RWPE2 (cell line): ENCODE data around the gene EP400.

Experiments used
- ATAC-seq: fragments of 200-7000 bp; cut with Tn5 transposase; 3 replicates; pipeline ENCODE4 v1.9.1; 2021; ENCODE audit warnings: low read depth
- DNase-seq: peaks from one replicate; pipeline ENCODE4 v3.0.0-alpha.2; 2020; ENCODE audit warnings: low spot score
- H3K27ac ChIP-seq: fragments of 450-650 bp; 2 replicates; pipeline ENCODE4 v1.5.1; 2017; ENCODE audit warnings: mild to moderate bottlenecking; ENCODE audit not compliant: poor library complexity, severe bottlenecking
- H3K27me3 ChIP-seq: fragments of 250-450 bp; sonication (Bioruptor Pico); 2 replicates; pipeline ENCODE4 v1.5.1; 2021; ENCODE audit warnings: mild to moderate bottlenecking, moderate library complexity; ENCODE audit not compliant: insufficient read depth, poor library complexity, severe bottlenecking
- H3K36me3 ChIP-seq: fragments of 250-450 bp; sonication (Bioruptor Pico); 2 replicates; pipeline ENCODE4 v1.5.1; 2020; ENCODE audit warnings: low read depth, mild to moderate bottlenecking, moderate library complexity
- H3K4me1 ChIP-seq: fragments of 250-450 bp; sonication (Bioruptor Pico); 2 replicates; pipeline ENCODE4 v1.5.1; 2021; ENCODE audit warnings: mild to moderate bottlenecking, moderate library complexity; ENCODE audit not compliant: insufficient read depth, poor library complexity, severe bottlenecking
- H3K4me3 ChIP-seq: fragments of 250-450 bp; sonication (Bioruptor Pico); 2 replicates; pipeline ENCODE4 v1.5.1; 2021; ENCODE audit warnings: mild to moderate bottlenecking, moderate library complexity; ENCODE audit not compliant: severe bottlenecking
- H3K9me3 ChIP-seq: fragments of 250-450 bp; sonication (Bioruptor Pico); 2 replicates; pipeline ENCODE4 v1.5.1; 2021; ENCODE audit warnings: mild to moderate bottlenecking, moderate library complexity; ENCODE audit not compliant: severe bottlenecking
- TF ChIP-seq, protein P1 (sequence below): fragments of 450-650 bp; IDR thresholded peaks from one replicate; pipeline ENCODE4 v1.5.1; 2017; ENCODE audit warnings: mild to moderate bottlenecking, moderate library complexity; ENCODE audit not compliant: poor library complexity, severe bottlenecking

EP400 gene

DNA sequence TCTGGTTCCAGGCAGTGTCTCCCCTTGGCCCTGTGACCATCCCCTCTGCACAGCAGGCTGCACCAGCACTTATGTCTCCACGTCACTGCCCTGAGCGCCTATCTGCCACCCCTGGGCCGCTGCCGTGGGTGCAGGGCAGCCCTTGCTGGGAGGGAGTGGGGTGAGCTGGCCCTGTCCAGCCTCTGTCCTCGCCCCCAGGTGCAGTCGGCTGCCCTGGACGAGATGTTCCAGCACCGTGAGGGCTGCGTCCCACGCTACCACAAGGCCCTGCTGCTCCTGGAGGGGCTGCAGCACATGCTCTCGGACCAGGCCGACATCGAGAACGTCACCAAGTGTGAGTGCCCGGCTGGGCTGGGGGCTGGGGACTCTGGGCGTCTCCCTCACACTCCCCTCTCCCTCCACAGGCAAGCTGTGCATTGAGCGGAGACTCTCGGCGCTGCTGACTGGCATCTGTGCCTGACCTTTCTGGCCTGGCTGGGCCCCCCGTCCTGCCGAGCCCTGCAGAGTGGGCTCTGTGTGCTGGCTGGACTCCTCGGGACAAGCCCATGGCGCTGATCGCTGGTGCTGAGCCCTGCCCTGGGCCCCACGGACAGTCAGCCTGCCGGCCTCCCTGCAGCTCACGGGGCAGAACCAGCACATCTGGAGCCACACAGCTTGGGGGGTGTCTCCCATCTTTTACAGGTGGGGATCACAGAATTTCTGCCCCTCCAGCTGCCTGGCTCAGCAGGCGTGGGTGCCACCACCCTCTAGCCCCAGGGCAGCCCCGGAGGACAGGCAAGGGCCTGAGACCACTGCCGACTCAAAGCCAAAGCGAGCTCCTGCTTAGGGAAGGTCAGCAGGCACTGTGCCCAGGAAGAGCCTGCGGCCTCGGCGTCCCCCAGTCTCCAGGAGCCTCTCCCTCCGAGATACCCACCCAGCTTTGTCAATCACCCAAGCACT, 28.6 kb upstream of the EP400 start:
- no peak overlapping the region for H3K27ac ChIP-seq
- no peaks in the 10 kb centered on the region for H3K9me3 ChIP-seq
- TF ChIP-seq, protein P1, sequence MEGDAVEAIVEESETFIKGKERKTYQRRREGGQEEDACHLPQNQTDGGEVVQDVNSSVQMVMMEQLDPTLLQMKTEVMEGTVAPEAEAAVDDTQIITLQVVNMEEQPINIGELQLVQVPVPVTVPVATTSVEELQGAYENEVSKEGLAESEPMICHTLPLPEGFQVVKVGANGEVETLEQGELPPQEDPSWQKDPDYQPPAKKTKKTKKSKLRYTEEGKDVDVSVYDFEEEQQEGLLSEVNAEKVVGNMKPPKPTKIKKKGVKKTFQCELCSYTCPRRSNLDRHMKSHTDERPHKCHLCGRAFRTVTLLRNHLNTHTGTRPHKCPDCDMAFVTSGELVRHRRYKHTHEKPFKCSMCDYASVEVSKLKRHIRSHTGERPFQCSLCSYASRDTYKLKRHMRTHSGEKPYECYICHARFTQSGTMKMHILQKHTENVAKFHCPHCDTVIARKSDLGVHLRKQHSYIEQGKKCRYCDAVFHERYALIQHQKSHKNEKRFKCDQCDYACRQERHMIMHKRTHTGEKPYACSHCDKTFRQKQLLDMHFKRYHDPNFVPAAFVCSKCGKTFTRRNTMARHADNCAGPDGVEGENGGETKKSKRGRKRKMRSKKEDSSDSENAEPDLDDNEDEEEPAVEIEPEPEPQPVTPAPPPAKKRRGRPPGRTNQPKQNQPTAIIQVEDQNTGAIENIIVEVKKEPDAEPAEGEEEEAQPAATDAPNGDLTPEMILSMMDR, result no peak
- ATAC-seq (no peak), DNase-seq (no peak)
- no peaks in the 10 kb centered on the region for H3K36me3 ChIP-seq
- H3K27me3 ChIP-seq, result no peaks in the 10 kb centered on the region
- no peaks in the 10 kb centered on the region for H3K4me1 ChIP-seq
- no peak overlapping the region for H3K4me3 ChIP-seq

DNA sequence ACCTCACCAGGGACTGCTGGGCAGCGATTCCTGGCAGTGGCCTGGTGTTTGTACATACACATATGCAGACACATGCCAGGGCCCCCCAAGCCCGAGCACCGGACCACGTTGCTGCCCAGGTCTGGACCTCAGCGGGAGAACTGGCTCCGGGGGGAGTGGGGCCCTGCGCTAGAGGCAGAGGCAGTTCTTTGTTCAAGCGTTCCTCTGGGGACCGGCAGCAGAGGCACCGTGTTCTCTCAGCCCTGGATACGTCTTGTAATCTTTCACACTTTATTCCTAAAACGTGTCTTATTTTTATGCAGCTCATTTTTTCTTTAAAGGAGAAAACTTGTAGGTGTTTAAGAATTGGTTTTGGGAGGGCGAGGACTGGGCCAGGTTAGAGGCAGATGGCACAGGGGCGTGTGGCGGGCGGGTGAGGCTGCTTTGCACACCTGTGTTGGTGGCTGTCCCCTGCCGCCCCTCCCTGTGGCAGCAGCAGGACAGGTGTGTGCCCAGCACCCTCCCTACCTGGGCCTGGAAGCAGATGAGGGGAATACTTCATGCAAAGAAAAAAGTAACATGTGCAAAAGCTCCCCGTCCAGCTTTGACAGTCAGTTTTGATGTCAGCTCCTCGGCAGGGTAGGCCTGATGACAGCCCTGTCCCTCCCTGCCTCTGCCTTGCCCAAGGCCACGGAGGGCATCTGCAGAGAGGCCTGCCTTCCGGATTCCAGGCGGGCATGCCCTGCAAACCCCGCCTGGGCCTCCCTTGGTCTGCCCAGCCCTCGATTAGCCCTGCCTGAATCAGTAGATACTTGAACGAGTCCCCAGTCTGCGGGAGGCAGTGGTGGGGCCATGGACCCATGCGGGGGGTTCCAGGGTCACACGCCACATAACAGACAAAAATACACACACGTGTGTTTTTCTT, 27.6 kb upstream of the EP400 start:
- DNase-seq (no peak), ATAC-seq (no peak)

DNA sequence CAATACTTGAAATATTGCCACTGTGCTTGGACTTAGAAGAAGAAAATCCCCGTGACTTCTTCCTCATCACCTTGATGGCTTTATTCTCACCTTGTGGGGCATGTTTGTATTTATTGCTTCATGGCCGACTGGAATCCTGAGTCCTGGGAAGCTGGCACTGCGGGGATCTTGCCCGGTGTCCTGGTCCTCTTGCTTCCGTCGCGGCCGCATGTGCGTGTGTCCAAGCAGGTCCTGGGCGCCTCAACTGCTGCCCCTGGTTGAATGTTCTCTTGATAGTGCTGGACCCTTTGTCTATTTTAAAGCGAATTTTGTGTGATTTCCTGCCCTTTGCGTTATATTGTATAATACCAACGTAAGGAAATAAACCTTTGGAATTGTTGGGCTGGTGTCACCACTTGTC, 27.0 kb upstream of the EP400 start:
- TF ChIP-seq, protein P1, result no peak
- Histone ChIP-seq H3K4me3 (no peak overlapping the region), H3K27ac (no peak overlapping the region), H3K9me3 (no peaks in the 10 kb centered on the region), H3K4me1 (no peaks in the 10 kb centered on the region), H3K36me3 (no peaks in the 10 kb centered on the region), H3K27me3 (no peaks in the 10 kb centered on the region)
- DNase-seq, result no peak
- no peak for ATAC-seq

More for the DNA sequence above, 27.6 kb upstream of the EP400 start:
- no peaks in the 10 kb centered on the region for H3K36me3 ChIP-seq
- no peak overlapping the region for H3K4me3 ChIP-seq
- no peaks in the 10 kb centered on the region for H3K4me1 ChIP-seq
- H3K9me3 ChIP-seq, result no peaks in the 10 kb centered on the region
- TF ChIP-seq, protein P1, result no peak
- no peaks in the 10 kb centered on the region for H3K27me3 ChIP-seq
- no peak overlapping the region for H3K27ac ChIP-seq

DNA sequence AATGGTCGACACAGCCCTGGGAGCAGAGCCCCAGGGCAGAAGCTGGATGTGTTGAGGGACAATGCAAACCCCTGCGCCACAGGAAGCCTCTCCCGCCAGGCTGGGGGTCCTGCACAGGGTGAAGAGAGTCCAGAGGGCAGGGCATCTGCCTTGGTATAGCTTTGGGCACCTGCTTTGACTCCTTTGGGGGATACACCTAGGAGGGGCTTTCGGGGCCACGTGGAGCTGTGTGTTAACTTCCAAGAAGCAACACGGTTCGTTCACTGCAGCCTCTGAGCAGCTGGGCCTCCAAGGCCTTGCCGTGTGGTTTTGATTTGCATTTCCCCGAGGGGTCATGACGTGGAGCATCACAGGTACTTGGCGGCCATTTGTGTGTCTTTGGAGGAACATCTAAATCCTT, 26.5 kb upstream of the EP400 start:
- Histone ChIP-seq H3K4me1 (no peaks in the 10 kb centered on the region), H3K9me3 (no peaks in the 10 kb centered on the region), H3K36me3 (no peaks in the 10 kb centered on the region), H3K27me3 (no peaks in the 10 kb centered on the region), H3K4me3 (no peak overlapping the region), H3K27ac (no peak overlapping the region)
- TF ChIP-seq, protein P1, result no peak
- no peak for ATAC-seq
- DNase-seq, result no peak
